Panc1 (cell line): ENCODE measurements around the gene IL19. TPM values are rescaled to one million over a fixed set of nuclear protein-coding genes. Genes with fewer than 3 reads are reported as not detected.

ENCODE experiments used
- ATAC-seq: fragments of 200-7000 bp; cut with Tn5 transposase; 2 replicates; pipeline ENCODE4 v1.9.1; 2020; ENCODE audit warnings: mild to moderate bottlenecking, moderate library complexity
- BruUV-seq: library from RNA; stranded (reverse); fragments of 400-500 nt; replicated peaks from 2 replicates; lab custom pipeline; 2021; lab: Mats Ljungman, UMichigan
- CTCF ChIA-PET: fragments of 300-600 bp; sonication (Branson Sonifier 250); formaldehyde crosslinking; loops from one replicate; lab custom pipeline; 2022; ENCODE audit warnings: antibody characterized with exemption; lab: Charles Lee
- POLR2A ChIA-PET: fragments of 300-600 bp; sonication (Branson Sonifier 250); formaldehyde crosslinking; loops from one replicate; lab custom pipeline; 2022; ENCODE audit warnings: antibody characterized with exemption; lab: Charles Lee
- DNase-seq: peaks from one replicate; pipeline ENCODE4 v3.0.0-alpha.2; 2010; ENCODE audit warnings: low read depth, low spot score
- H3K27ac ChIP-seq: 2 replicates; pipeline ENCODE4 v1.5.1; 2011; ENCODE audit warnings: mild to moderate bottlenecking, low read length, inconsistent platforms
- H3K27me3 ChIP-seq: fragments of 200-500 bp; sonication (Bioruptor generic); 2 replicates; pipeline ENCODE4 v1.6.0; 2014; ENCODE audit warnings: low read length, inconsistent platforms; ENCODE audit not compliant: control insufficient read depth, insufficient read depth
- H3K36me3 ChIP-seq: fragments of 200-500 bp; sonication (Bioruptor generic); 2 replicates; pipeline ENCODE4 v1.5.1; 2014; ENCODE audit warnings: inconsistent platforms, mild to moderate bottlenecking, low read length, moderate library complexity; ENCODE audit not compliant: control insufficient read depth, insufficient read depth
- H3K4me1 ChIP-seq: 2 replicates; pipeline ENCODE4 v1.5.1; 2011; ENCODE audit warnings: inconsistent platforms, mild to moderate bottlenecking, low read length, moderate library complexity; ENCODE audit not compliant: control insufficient read depth, insufficient read depth
- H3K4me3 ChIP-seq, 2 experiments: 2 replicates each; pipeline ENCODE4 v1.5.1; 2011 to 2012; ENCODE audit warnings: low read depth in 2 of 2, low read length in 2 of 2, mild to moderate bottlenecking in 2 of 2, inconsistent platforms in 1 of 2, moderate library complexity in 1 of 2
- H3K9me3 ChIP-seq: fragments of 200-500 bp; sonication (Bioruptor generic); 2 replicates; pipeline ENCODE4 v1.5.1; 2014; ENCODE audit warnings: low read depth, mild to moderate bottlenecking, inconsistent platforms, low read length, moderate library complexity; ENCODE audit not compliant: control insufficient read depth, insufficient read depth
- POLR2AphosphoS5 ChIP-seq: IDR thresholded peaks from 2 replicates; pipeline ENCODE4 v1.6.1; 2012; ENCODE audit warnings: mild to moderate bottlenecking, low read depth, low read length, moderate library complexity
- SIN3A ChIP-seq: IDR thresholded peaks from 2 replicates; pipeline ENCODE4 v1.6.1; 2012; ENCODE audit warnings: low read depth, mild to moderate bottlenecking, low read length, moderate library complexity, borderline replicate concordance; ENCODE audit not compliant: insufficient read depth
- TCF7L2 ChIP-seq: IDR thresholded peaks from 2 replicates; pipeline ENCODE4 v1.6.1; 2011; ENCODE audit warnings: mild to moderate bottlenecking, low read depth, low read length, inconsistent platforms
- in situ Hi-C: cut with HindIII; loops from 2 replicates; pipeline ENCODE4 v1.10.0; 2016; ENCODE audit warnings: low sequenced_read_pairs, low pct_unique_long_range_greater_than_20kb
- intact Hi-C: fragments of 100-400 bp; cut with micrococcal nuclease; formaldehyde crosslinking; loops from one replicate; pipeline ENCODE4 v1.10.0; 2022; ENCODE audit not compliant: unreplicated experiment
- total RNA-seq: library from RNA; stranded (reverse); gene quantifications from one replicate; pipeline ENCODE4 v1.2.1, GENCODE V29; 2021; ENCODE audit not compliant: unreplicated experiment
- TF ChIP-seq, protein P1 (sequence below), 2 experiments: IDR thresholded peaks; 2 replicates each; pipeline ENCODE4 v1.6.1; 2011 to 2012; ENCODE audit warnings: low read depth in 2 of 2, control low read depth in 1 of 2, low read length in 1 of 2, mild to moderate bottlenecking in 1 of 2, moderate library complexity in 1 of 2; ENCODE audit not compliant: insufficient read depth in 1 of 2
- TF ChIP-seq, protein P2 (sequence below): fragments of 450-650 bp; IDR thresholded peaks from 2 replicates; pipeline ENCODE4 v1.5.1; 2017; ENCODE audit warnings: mild to moderate bottlenecking

The IL19 gene
- total RNA-seq, 1 experiment from 2014 or later, result not detected

DNA sequence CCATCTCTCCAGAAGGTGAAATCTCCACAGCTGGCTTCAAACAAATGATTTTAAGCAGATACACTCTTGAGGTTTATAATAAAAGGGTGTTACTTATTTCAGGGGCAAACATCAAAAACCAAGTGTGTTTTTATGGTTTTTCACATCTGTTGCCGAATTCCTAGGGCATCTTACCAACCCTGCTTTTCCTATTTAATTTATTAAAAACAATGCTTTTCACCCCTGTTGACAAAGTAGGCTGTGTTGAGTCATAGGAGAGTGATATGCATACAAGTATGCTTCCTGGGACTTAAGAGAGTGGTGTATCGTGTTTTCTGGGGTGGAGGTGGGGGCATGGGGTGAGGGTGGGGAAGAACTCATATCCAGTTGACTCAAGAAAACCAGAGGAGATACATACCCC, 65.5 kb downstream of the IL19 start:
- TF ChIP-seq POLR2AphosphoS5, result no peak
- TF ChIP-seq, protein P1, sequence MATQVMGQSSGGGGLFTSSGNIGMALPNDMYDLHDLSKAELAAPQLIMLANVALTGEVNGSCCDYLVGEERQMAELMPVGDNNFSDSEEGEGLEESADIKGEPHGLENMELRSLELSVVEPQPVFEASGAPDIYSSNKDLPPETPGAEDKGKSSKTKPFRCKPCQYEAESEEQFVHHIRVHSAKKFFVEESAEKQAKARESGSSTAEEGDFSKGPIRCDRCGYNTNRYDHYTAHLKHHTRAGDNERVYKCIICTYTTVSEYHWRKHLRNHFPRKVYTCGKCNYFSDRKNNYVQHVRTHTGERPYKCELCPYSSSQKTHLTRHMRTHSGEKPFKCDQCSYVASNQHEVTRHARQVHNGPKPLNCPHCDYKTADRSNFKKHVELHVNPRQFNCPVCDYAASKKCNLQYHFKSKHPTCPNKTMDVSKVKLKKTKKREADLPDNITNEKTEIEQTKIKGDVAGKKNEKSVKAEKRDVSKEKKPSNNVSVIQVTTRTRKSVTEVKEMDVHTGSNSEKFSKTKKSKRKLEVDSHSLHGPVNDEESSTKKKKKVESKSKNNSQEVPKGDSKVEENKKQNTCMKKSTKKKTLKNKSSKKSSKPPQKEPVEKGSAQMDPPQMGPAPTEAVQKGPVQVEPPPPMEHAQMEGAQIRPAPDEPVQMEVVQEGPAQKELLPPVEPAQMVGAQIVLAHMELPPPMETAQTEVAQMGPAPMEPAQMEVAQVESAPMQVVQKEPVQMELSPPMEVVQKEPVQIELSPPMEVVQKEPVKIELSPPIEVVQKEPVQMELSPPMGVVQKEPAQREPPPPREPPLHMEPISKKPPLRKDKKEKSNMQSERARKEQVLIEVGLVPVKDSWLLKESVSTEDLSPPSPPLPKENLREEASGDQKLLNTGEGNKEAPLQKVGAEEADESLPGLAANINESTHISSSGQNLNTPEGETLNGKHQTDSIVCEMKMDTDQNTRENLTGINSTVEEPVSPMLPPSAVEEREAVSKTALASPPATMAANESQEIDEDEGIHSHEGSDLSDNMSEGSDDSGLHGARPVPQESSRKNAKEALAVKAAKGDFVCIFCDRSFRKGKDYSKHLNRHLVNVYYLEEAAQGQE (IDR thresholded peaks at IDR 0.05; ENCODE audit: insufficient read depth in 1 of 2, low read depth in 2 of 2, low read length in 1 of 2), result no peak
- no peak for TF ChIP-seq SIN3A
- TF ChIP-seq, protein P2, sequence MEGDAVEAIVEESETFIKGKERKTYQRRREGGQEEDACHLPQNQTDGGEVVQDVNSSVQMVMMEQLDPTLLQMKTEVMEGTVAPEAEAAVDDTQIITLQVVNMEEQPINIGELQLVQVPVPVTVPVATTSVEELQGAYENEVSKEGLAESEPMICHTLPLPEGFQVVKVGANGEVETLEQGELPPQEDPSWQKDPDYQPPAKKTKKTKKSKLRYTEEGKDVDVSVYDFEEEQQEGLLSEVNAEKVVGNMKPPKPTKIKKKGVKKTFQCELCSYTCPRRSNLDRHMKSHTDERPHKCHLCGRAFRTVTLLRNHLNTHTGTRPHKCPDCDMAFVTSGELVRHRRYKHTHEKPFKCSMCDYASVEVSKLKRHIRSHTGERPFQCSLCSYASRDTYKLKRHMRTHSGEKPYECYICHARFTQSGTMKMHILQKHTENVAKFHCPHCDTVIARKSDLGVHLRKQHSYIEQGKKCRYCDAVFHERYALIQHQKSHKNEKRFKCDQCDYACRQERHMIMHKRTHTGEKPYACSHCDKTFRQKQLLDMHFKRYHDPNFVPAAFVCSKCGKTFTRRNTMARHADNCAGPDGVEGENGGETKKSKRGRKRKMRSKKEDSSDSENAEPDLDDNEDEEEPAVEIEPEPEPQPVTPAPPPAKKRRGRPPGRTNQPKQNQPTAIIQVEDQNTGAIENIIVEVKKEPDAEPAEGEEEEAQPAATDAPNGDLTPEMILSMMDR, result no peak
- TF ChIP-seq TCF7L2, result no peak
- intact Hi-C loops (no loop called here), in situ Hi-C loops (no loop called here)
- H3K4me3 ChIP-seq, result no peak overlapping the region
- DNase-seq, result no peak
- no peaks in the 10 kb centered on the region for H3K4me1 ChIP-seq
- H3K27ac ChIP-seq, result no peak overlapping the region
- POLR2A ChIA-PET, result no interaction called here
- no TSS peak for BruUV-seq
- no peaks in the 10 kb centered on the region for H3K36me3 ChIP-seq
- no peak for ATAC-seq
- peaks cover 26% of the 10 kb centered on the region for H3K27me3 ChIP-seq
- CTCF ChIA-PET, result no interaction called here
- H3K9me3 ChIP-seq, result no peaks in the 10 kb centered on the region

DNA sequence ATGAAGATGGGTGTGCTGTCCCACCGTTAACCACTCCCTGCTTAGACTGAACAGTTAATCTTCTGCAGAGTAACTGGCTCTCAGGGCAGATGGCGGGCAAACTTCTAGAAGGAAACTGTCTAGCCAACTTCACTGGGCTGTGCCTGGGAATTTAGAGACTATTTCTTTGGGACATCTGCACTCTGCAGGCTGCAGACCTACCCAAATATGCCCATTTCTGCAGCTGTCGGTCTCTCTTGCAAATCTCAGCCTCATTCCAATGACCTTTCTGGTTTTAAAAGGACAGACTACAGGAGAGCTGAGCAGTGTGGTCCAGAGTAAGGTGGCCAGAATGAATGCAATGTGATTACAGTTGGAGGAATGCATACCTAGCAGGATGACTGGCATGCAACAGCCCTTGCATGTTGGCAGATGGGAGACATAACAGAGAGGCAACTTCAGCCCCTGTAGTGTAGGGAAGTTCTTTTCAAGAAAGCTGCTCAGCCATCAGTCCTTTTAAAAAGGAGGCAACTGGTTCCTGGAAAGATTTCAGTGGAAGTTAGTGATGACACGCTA, 68.5 kb downstream of the IL19 start:
- POLR2A ChIA-PET, result no interaction called here
- H3K27ac ChIP-seq, result no peak overlapping the region
- no peak for DNase-seq
- no peaks in the 10 kb centered on the region for H3K4me1 ChIP-seq
- no TSS peak for BruUV-seq
- no peak for ATAC-seq
- no peak overlapping the region for H3K4me3 ChIP-seq
- CTCF ChIA-PET, result no interaction called here
- no peaks in the 10 kb centered on the region for H3K9me3 ChIP-seq
- TF ChIP-seq SIN3A (no peak), TCF7L2 (no peak), POLR2AphosphoS5 (no peak)
- TF ChIP-seq, protein P1 (IDR thresholded peaks at IDR 0.05; ENCODE audit: insufficient read depth in 1 of 2, low read depth in 2 of 2, low read length in 1 of 2), result no peak
- TF ChIP-seq, protein P2, result no peak
- peaks cover 18% of the 10 kb centered on the region for H3K27me3 ChIP-seq
- no peaks in the 10 kb centered on the region for H3K36me3 ChIP-seq
- intact Hi-C loops (no loop called here), in situ Hi-C loops (no loop called here)
